HG03520 (cell line): ENCODE results near the gene LRRC4.

ENCODE experiments used
- ATAC-seq: cut with Tn5 transposase; IDR thresholded peaks from one replicate; pipeline ENCODE4 v1.9.1; 2021; ENCODE audit warnings: mild to moderate bottlenecking, moderate library complexity; ENCODE audit not compliant: unreplicated experiment

The LRRC4 gene

GRCh38 chr7:128008141-128008540 is 23.1 kb downstream of the LRRC4 start:
- ATAC-seq = no peak

- no peak for ATAC-seq
Measured at GRCh38 chr7:128007303-128007680, 23.9 kb downstream of the LRRC4 start.

GRCh38 chr7:128006550-128007302 is 24.5 kb downstream of the LRRC4 start:
- no peak for ATAC-seq

GRCh38 chr7:128005759-128006159 is 25.5 kb downstream of the LRRC4 start:
- no peak for ATAC-seq

GRCh38 chr7:128005117-128005516 is 26.1 kb downstream of the LRRC4 start:
- no peak for ATAC-seq

GRCh38 chr7:128004623-128005022 is 26.6 kb downstream of the LRRC4 start:
- ATAC-seq = no peak

- ATAC-seq = no peak
Measured at GRCh38 chr7:128003787-128004186, 27.4 kb downstream of the LRRC4 start.

GRCh38 chr7:128003167-128003566 is 28.1 kb downstream of the LRRC4 start:
- ATAC-seq = peak; percentile 49

- peak; percentile 75 for ATAC-seq
Measured at GRCh38 chr7:128000854-128001265, 30.4 kb downstream of the LRRC4 start.

GRCh38 chr7:128000048-128000447 is 31.2 kb downstream of the LRRC4 start:
- no peak for ATAC-seq

GRCh38 chr7:127998671-127999070 is 32.6 kb downstream of the LRRC4 start:
- no peak for ATAC-seq

GRCh38 chr7:127997226-127997922 is 33.9 kb downstream of the LRRC4 start:
- ATAC-seq = no peak

GRCh38 chr7:127996253-127997071 is 34.8 kb downstream of the LRRC4 start:
- no peak for ATAC-seq

GRCh38 chr7:127995881-127996215 is 35.4 kb downstream of the LRRC4 start:
- ATAC-seq = no peak

GRCh38 chr7:127995156-127995880 is 35.9 kb downstream of the LRRC4 start:
- ATAC-seq = no peak

- ATAC-seq = no peak
Measured at GRCh38 chr7:127993987-127994386, 37.2 kb downstream of the LRRC4 start.

GRCh38 chr7:127993317-127993716 is 37.9 kb downstream of the LRRC4 start:
- no peak for ATAC-seq

- no peak for ATAC-seq
Measured at GRCh38 chr7:127988751-127989150, 42.5 kb downstream of the LRRC4 start.

GRCh38 chr7:127986581-127987521 is 44.4 kb downstream of the LRRC4 start:
- no peak for ATAC-seq

- no peak for ATAC-seq
Measured at GRCh38 chr7:127983804-127984332, 47.4 kb downstream of the LRRC4 start.
